Stimulated activated effector memory CD8-positive, alpha-beta T cell treated with anti-CD3 and anti-CD28 coated beads, Interleukin-12 subunit alpha, Interleukin-12 subunit beta, amount 100 ng/mL, for 72 hours (primary cell): ENCODE measurements around the gene SUSD6.
A peak's percentile ranks its signal among the peaks of the same experiment; 100 is the strongest.
"Not testable (repeated sequence)": the region's sequence is repeated elsewhere in the genome, so short reads cannot be mapped to it uniquely, and the experiment has no call there.

Source experiments
- ATAC-seq: fragments of 150-1000 bp; cut with Tn5 transposase; 2 replicates; pipeline ENCODE4 v1.10.0; 2021
- DNase-seq, 2 donors: peaks; one replicate each; pipeline ENCODE4 v3.0.0; 2021 to 2022; ENCODE audit warnings: low spot score in 2 of 2
- H3K27ac Mint-ChIP-seq: one replicate; pipeline ENCODE4 v1.8.0; 2022; ENCODE audit warnings: mild to moderate bottlenecking, mixed read lengths
- H3K36me3 Mint-ChIP-seq: one replicate; pipeline ENCODE4 v1.8.0; 2022; ENCODE audit warnings: mild to moderate bottlenecking, mixed read lengths
- H3K4me1 Mint-ChIP-seq: one replicate; pipeline ENCODE4 v1.8.0; 2022; ENCODE audit warnings: mixed read lengths
- H3K4me3 Mint-ChIP-seq: one replicate; pipeline ENCODE4 v1.8.0; 2022; ENCODE audit warnings: mild to moderate bottlenecking, mixed read lengths
- H3K9me3 Mint-ChIP-seq: one replicate; pipeline ENCODE4 v1.8.0; 2022; ENCODE audit warnings: mixed read lengths

Gene SUSD6

DNA sequence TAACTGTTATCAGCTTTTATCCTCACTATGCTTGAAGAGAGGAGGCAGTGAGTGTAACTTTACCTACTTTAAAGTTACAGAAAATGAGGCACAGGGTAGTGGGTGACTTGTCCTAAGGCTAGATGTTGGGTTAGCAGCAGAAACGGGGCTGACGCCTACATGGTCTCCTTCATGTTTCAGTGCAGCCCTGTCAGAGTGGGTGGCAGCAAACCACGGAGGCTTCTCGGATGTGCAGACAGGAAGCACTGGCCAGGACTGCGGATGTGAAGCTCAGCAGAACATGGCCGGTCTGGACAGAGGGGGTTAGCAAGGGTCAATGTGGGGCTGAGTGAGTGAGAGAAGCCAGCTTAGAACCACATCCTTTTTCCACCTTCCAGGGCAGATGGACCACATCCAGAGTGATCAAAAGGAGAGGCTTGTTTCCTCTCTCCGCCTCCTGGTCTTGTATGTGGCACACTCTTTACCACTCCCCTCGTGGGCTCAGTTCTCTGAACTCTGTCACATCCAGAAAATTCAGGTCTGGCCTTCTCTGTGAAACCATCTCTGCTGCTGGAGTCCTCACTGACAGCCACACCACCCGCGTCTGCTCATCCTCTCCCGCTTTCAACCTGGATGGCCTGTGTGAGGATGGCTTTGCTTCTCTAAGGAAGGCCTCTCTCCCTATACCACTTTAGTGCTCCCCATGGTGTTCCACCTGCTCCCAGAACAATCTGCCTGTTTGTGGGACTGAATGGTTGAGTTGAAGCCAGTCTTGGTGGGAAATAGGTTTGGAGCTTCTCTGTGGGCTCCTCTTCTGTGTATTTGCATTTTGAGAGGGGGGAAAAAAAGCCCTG lies 14.1 kb downstream of the SUSD6 start:
- Mint-ChIP-seq H3K27ac (peak overlapping the region; percentile 93), H3K9me3 (no peaks in the 10 kb centered on the region), H3K4me3 (peak overlapping the region; percentile 72), H3K4me1 (peaks cover 93% of the 10 kb centered on the region), H3K36me3 (peaks cover 66% of the 10 kb centered on the region)
- DNase-seq, result peak; percentile 65 to 87
- ATAC-seq, result peak; percentile 95

DNA sequence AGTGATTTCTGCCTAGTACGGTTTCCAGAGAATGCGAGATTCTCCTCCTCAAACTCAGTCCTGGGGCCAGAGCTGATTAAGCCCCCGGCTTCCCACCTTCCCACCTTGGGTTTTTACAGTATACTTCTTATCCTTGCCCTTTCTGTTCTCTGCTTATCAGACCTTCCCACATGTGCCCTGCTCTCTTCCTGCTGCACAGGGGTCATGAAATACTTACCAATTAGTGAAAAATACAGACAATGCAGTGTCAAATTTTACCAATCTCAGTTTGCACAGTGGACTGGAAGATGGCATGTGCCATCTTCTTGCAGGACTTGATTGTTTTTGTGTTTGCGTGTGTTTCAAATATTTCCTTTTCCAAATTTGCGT lies 14.7 kb downstream of the SUSD6 start:
- Mint-ChIP-seq H3K4me3 (peak overlapping the region; percentile 72), H3K9me3 (no peaks in the 10 kb centered on the region), H3K4me1 (peaks cover 93% of the 10 kb centered on the region), H3K36me3 (peaks cover 71% of the 10 kb centered on the region), H3K27ac (peak overlapping the region; percentile 93)
- ATAC-seq (no peak), DNase-seq (no peak)

GRCh38 chr14:69629225-69630127 lies 18.1 kb downstream of the SUSD6 start:
- H3K27ac Mint-ChIP-seq, result peak overlapping the region; percentile 89
- DNase-seq, result no peak
- H3K4me1 Mint-ChIP-seq, result peaks cover 97% of the 10 kb centered on the region
- peak overlapping the region; percentile 58 for H3K4me3 Mint-ChIP-seq
- ATAC-seq, result peak; percentile 46
- H3K36me3 Mint-ChIP-seq, result peaks cover 63% of the 10 kb centered on the region
- no peaks in the 10 kb centered on the region for H3K9me3 Mint-ChIP-seq

DNA sequence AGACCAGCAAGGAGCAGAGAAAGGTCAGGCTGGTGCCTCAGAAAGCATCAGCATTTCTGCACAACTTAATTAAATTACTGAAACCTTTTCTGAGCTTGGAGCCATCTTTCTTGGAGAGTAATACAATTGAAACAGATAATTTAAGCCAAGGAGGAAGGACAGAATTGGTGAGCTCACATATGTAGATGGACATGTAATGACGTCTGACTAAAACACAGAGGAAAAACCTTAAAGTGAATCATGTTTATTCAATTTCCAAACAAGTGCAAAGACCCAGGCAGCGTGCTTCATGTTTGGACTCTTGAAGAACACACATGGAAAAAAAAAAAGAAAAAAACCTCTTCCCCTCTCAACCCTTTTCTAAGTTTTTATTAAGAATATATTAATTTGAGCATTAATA lies 19.0 kb downstream of the SUSD6 start:
- Mint-ChIP-seq H3K9me3 (no peaks in the 10 kb centered on the region), H3K36me3 (peaks cover 54% of the 10 kb centered on the region), H3K4me1 (peaks cover 97% of the 10 kb centered on the region), H3K27ac (peak overlapping the region; percentile 89), H3K4me3 (peak overlapping the region; percentile 58)
- DNase-seq (no peak), ATAC-seq (no peak)

- DNase-seq, result no peak
- Mint-ChIP-seq H3K27ac (no peak overlapping the region), H3K4me1 (peaks cover 97% of the 10 kb centered on the region), H3K4me3 (no peak overlapping the region), H3K36me3 (peaks cover 42% of the 10 kb centered on the region), H3K9me3 (no peaks in the 10 kb centered on the region)
- no peak for ATAC-seq
These were observed 20.1 kb downstream of the SUSD6 start for GRCh38 chr14:69631509-69631908.

- Mint-ChIP-seq H3K9me3 (no peaks in the 10 kb centered on the region), H3K27ac (peak overlapping the region; percentile 5), H3K4me1 (peaks cover 97% of the 10 kb centered on the region), H3K4me3 (peak overlapping the region; percentile 5), H3K36me3 (peaks cover 39% of the 10 kb centered on the region)
- DNase-seq, result no peak
- no peak for ATAC-seq
These were observed 20.8 kb downstream of the SUSD6 start for GRCh38 chr14:69632164-69632563.

DNA sequence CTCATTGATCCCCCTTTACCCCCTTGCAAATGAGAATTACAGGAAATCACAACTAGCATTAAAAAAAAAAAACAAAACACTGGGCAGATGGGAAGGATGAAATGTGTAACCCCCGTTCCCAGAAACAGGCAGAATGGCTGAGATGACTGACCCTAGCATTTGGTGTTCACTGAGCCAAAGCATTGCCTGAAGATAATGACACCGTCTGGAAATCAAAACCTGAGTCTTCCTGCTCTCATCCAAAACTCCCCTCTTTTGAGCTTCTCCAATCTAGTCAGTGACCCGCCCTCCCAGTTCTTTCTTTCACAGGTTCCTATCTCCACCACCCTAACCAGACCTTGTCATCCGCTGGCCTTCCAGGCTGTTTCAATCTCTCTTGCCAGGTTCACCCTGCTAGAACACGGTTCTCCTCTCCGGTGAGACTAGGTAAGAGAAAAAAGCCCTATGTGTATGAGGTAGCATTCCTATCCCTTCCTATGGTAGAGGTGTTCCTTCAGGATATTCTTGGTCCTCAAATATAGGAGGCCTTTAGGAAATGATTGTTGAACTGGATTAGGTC lies 21.3 kb downstream of the SUSD6 start:
- Mint-ChIP-seq H3K27ac (peak overlapping the region; percentile 41), H3K4me1 (peaks cover 100% of the 10 kb centered on the region), H3K36me3 (peaks cover 41% of the 10 kb centered on the region), H3K4me3 (peak overlapping the region; percentile 5), H3K9me3 (no peaks in the 10 kb centered on the region)
- DNase-seq, result no peak
- ATAC-seq, result no peak

GRCh38 chr14:69633238-69633637 lies 21.8 kb downstream of the SUSD6 start:
- no peak for ATAC-seq
- no peak for DNase-seq
- no peaks in the 10 kb centered on the region for H3K9me3 Mint-ChIP-seq
- no peak overlapping the region for H3K4me3 Mint-ChIP-seq
- peaks cover 100% of the 10 kb centered on the region for H3K4me1 Mint-ChIP-seq
- peaks cover 39% of the 10 kb centered on the region for H3K36me3 Mint-ChIP-seq
- H3K27ac Mint-ChIP-seq, result peak overlapping the region; percentile 41

DNA sequence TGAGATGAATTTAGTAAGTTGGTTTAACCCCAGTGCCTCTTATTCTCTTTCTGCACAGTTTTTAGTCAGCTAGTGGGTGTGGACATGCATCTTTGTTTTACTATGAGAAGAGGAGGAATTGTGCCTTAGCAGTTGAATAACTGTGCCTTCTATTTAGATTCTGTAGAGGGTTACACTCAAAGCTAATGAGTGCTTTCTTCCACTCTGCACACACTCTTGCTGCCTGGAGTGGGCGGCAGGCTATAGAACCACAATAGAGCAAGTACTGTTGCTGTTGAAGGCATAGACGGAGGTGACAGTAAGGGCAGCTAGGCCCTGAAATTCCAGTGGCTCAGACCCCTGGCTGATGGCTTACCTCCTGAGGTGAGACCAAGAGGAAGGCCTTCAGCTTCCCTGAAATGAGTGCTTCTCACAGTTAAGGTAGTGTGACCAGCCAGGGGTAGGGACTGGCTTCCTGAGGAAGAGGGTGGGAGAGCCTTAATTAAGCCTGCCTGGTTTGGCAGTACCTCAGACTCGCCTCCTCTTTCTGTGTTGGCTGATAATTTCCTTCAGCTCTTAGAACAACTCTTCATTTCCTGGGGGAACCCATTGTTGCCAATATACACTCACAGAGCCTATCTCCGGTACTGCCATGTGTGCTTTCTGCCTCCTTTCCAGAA lies 24.7 kb downstream of the SUSD6 start:
- peaks cover 93% of the 10 kb centered on the region for H3K4me1 Mint-ChIP-seq
- peak overlapping the region; percentile 90 for H3K27ac Mint-ChIP-seq
- peak overlapping the region; percentile 70 for H3K4me3 Mint-ChIP-seq
- DNase-seq, result peak in 1 of 2 donors; percentile 63
- peaks cover 38% of the 10 kb centered on the region for H3K36me3 Mint-ChIP-seq
- peaks cover 2% of the 10 kb centered on the region for H3K9me3 Mint-ChIP-seq
- peak; percentile 83 for ATAC-seq

- DNase-seq (no peak), ATAC-seq (no peak)
- H3K36me3 Mint-ChIP-seq, result peaks cover 46% of the 10 kb centered on the region
- peaks cover 8% of the 10 kb centered on the region for H3K9me3 Mint-ChIP-seq
- peaks cover 93% of the 10 kb centered on the region for H3K4me1 Mint-ChIP-seq
- peak overlapping the region; percentile 90 for H3K27ac Mint-ChIP-seq
- peak overlapping the region; percentile 70 for H3K4me3 Mint-ChIP-seq
These were observed 25.5 kb downstream of the SUSD6 start for GRCh38 chr14:69636718-69637480.

GRCh38 chr14:69637503-69638031 lies 26.2 kb downstream of the SUSD6 start:
- ATAC-seq (peak; percentile 62), DNase-seq (no peak)
- Mint-ChIP-seq H3K4me3 (peak overlapping the region; percentile 70), H3K36me3 (peaks cover 52% of the 10 kb centered on the region), H3K27ac (peak overlapping the region; percentile 90), H3K9me3 (peaks cover 12% of the 10 kb centered on the region), H3K4me1 (peaks cover 93% of the 10 kb centered on the region)

- no peak for DNase-seq
- H3K4me1 Mint-ChIP-seq, result peaks cover 93% of the 10 kb centered on the region
- peaks cover 12% of the 10 kb centered on the region for H3K9me3 Mint-ChIP-seq
- ATAC-seq, result no peak
- no peak overlapping the region for H3K4me3 Mint-ChIP-seq
- H3K36me3 Mint-ChIP-seq, result peaks cover 74% of the 10 kb centered on the region
- peak overlapping the region; percentile 30 for H3K27ac Mint-ChIP-seq
These were observed 29.5 kb downstream of the SUSD6 start for GRCh38 chr14:69640931-69641330.

GRCh38 chr14:69642212-69642793 lies 30.9 kb downstream of the SUSD6 start:
- H3K4me3 Mint-ChIP-seq, result peak overlapping the region; percentile 34
- not testable (repeated sequence) for ATAC-seq, DNase-seq
- peaks cover 12% of the 10 kb centered on the region for H3K9me3 Mint-ChIP-seq
- peaks cover 78% of the 10 kb centered on the region for H3K36me3 Mint-ChIP-seq
- peak overlapping the region; percentile 67 for H3K27ac Mint-ChIP-seq
- peaks cover 90% of the 10 kb centered on the region for H3K4me1 Mint-ChIP-seq
